Neural progenitor cell (in vitro differentiated cells): ENCODE results near the gene SLAIN1.

Experiments used
- CTCF ChIP-seq: fragments of 200-600 bp; sonication (generic); IDR thresholded peaks from 2 replicates; pipeline ENCODE4 v1.5.1; 2017; ENCODE audit warnings: antibody characterized with exemption, mild to moderate bottlenecking
- EZH2 ChIP-seq: fragments of 200-600 bp; sonication (generic); IDR thresholded peaks from 2 replicates; pipeline ENCODE4 v1.6.1; 2017; ENCODE audit warnings: antibody characterized with exemption, mild to moderate bottlenecking, moderate library complexity
- EZH2phosphoT487 ChIP-seq: fragments of 200-600 bp; sonication (generic); IDR thresholded peaks from 2 replicates; pipeline ENCODE4 v1.6.1; 2017; ENCODE audit warnings: antibody characterized with exemption

- TF ChIP-seq CTCF (no peak), EZH2 (no peak), EZH2phosphoT487 (no peak)
These were observed 3.8 kb downstream of the SLAIN1 start for GRCh38 chr13:77701305-77701704.
